Loucy (cell line): ENCODE measurements around the gene SCUBE2.

Experiments used
- H2AFZ ChIP-seq: fragments of 200-600 bp; sonication (generic); 2 replicates; pipeline ENCODE4 v1.6.0; 2016; ENCODE audit warnings: antibody characterized with exemption, mild to moderate bottlenecking, low read length, moderate library complexity
- H3F3A ChIP-seq: fragments of 200-600 bp; 2 replicates; pipeline ENCODE4 v1.6.0; 2016; ENCODE audit warnings: antibody characterized with exemption, low read depth, mild to moderate bottlenecking
- H3K27me3 ChIP-seq: fragments of 200-600 bp; sonication (generic); 2 replicates; pipeline ENCODE4 v1.6.1; 2014; ENCODE audit warnings: low read length, mild to moderate bottlenecking; ENCODE audit not compliant: insufficient read depth, poor library complexity, severe bottlenecking
- H3K36me3 ChIP-seq: fragments of 200-600 bp; sonication (generic); 2 replicates; pipeline ENCODE4 v1.6.1; 2016; ENCODE audit warnings: low read length; ENCODE audit not compliant: insufficient read depth
- H3K4me1 ChIP-seq: fragments of 200-600 bp; sonication (generic); 2 replicates; pipeline ENCODE4 v1.5.1; 2014; ENCODE audit warnings: low read length, mild to moderate bottlenecking; ENCODE audit not compliant: insufficient read depth, poor library complexity, severe bottlenecking
- H3K4me2 ChIP-seq: fragments of 200-600 bp; sonication (generic); 2 replicates; pipeline ENCODE4 v1.6.0; 2014; ENCODE audit warnings: antibody characterized with exemption, low read length, low read depth, mild to moderate bottlenecking; ENCODE audit not compliant: poor library complexity, severe bottlenecking
- H3K4me3 ChIP-seq: fragments of 200-600 bp; sonication (generic); 2 replicates; pipeline ENCODE4 v1.5.1; 2014; ENCODE audit warnings: low read length, mild to moderate bottlenecking, mixed read lengths; ENCODE audit not compliant: poor library complexity, severe bottlenecking
- H3K79me2 ChIP-seq: fragments of 200-600 bp; sonication (generic); 2 replicates; pipeline ENCODE4 v1.6.1; 2014; ENCODE audit warnings: low read length; ENCODE audit not compliant: insufficient read depth
- H3K9ac ChIP-seq: fragments of 200-600 bp; sonication (generic); 2 replicates; pipeline ENCODE4 v1.6.0; 2014; ENCODE audit warnings: mild to moderate bottlenecking, low read depth, low read length, moderate library complexity; ENCODE audit not compliant: poor library complexity, severe bottlenecking
- H3K9me2 ChIP-seq: fragments of 200-600 bp; sonication (generic); replicated peaks from 2 replicates; pipeline ENCODE4 v1.6.1; 2016; ENCODE audit warnings: low read depth, low read length, mixed read lengths
- H3K9me3 ChIP-seq: fragments of 200-600 bp; sonication (generic); 2 replicates; pipeline ENCODE4 v1.6.1; 2014; ENCODE audit warnings: mild to moderate bottlenecking, antibody characterized with exemption, low read length, low read depth; ENCODE audit not compliant: insufficient read depth
- H4K20me1 ChIP-seq: fragments of 200-600 bp; sonication (generic); 2 replicates; pipeline ENCODE4 v1.6.0; 2014; ENCODE audit warnings: antibody characterized with exemption, low read length, mild to moderate bottlenecking; ENCODE audit not compliant: insufficient read depth, poor library complexity, severe bottlenecking
- CTCF ChIP-seq: fragments of 200-600 bp; sonication (generic); conservative IDR thresholded peaks from 2 replicates; pipeline ENCODE4 v1.5.1; 2014; ENCODE audit warnings: mild to moderate bottlenecking, antibody characterized with exemption, low read length
- EZH2phosphoT487 ChIP-seq: fragments of 200-600 bp; IDR thresholded peaks from 2 replicates; pipeline ENCODE4 v1.6.1; 2018; ENCODE audit warnings: antibody characterized with exemption, mild to moderate bottlenecking, moderate library complexity, borderline replicate concordance

The SCUBE2 gene

GRCh38 chr11:8973121-8973520 lies 118.3 kb downstream of the SCUBE2 start:
- Histone ChIP-seq H3F3A (no peaks in the 10 kb centered on the region), H3K36me3 (no peaks in the 10 kb centered on the region), H3K9me3 (no peaks in the 10 kb centered on the region), H3K9ac (no peak overlapping the region), H3K9me2 (no peaks in the 10 kb centered on the region), H3K4me2 (no peak overlapping the region), H2AFZ (no peak overlapping the region), H4K20me1 (no peaks in the 10 kb centered on the region), H3K27me3 (no peaks in the 10 kb centered on the region), H3K4me3 (no peak overlapping the region), H3K79me2 (no peaks in the 10 kb centered on the region), H3K4me1 (no peaks in the 10 kb centered on the region)
- TF ChIP-seq CTCF (no peak), EZH2phosphoT487 (no peak)

GRCh38 chr11:8971924-8972316 lies 119.5 kb downstream of the SCUBE2 start:
- H3F3A ChIP-seq = no peaks in the 10 kb centered on the region
- no peak for TF ChIP-seq EZH2phosphoT487
- TF ChIP-seq CTCF = no peak

GRCh38 chr11:8971196-8971923 lies 120.0 kb downstream of the SCUBE2 start:
- Histone ChIP-seq H3K9ac (no peak overlapping the region), H3K4me1 (no peaks in the 10 kb centered on the region), H3K27me3 (no peaks in the 10 kb centered on the region), H3K36me3 (no peaks in the 10 kb centered on the region), H3K79me2 (no peaks in the 10 kb centered on the region), H3K9me2 (no peaks in the 10 kb centered on the region), H4K20me1 (no peaks in the 10 kb centered on the region), H3K9me3 (no peaks in the 10 kb centered on the region), H2AFZ (no peak overlapping the region), H3F3A (no peaks in the 10 kb centered on the region), H3K4me3 (no peak overlapping the region), H3K4me2 (no peak overlapping the region)
- TF ChIP-seq CTCF = no peak

More at GRCh38 chr11:8971924-8972316, 119.5 kb downstream of the SCUBE2 start:
- Histone ChIP-seq H2AFZ (no peak overlapping the region), H3K4me2 (no peak overlapping the region), H3K9me3 (no peaks in the 10 kb centered on the region), H3K27me3 (no peaks in the 10 kb centered on the region), H3K4me3 (no peak overlapping the region), H3K4me1 (no peaks in the 10 kb centered on the region), H3K9ac (no peak overlapping the region), H4K20me1 (no peaks in the 10 kb centered on the region), H3K9me2 (no peaks in the 10 kb centered on the region), H3K79me2 (no peaks in the 10 kb centered on the region), H3K36me3 (no peaks in the 10 kb centered on the region)
